NOMO-1 treated with DMSO at 0.1 percent for 48 hours (cell line): ENCODE measurements around the gene RCOR1.
A peak's percentile ranks its signal among the peaks of the same experiment; 100 is the strongest.
"Not testable (repeated sequence)": the region's sequence is repeated elsewhere in the genome, so short reads cannot be mapped to it uniquely, and the experiment has no call there.

Experiments used
- DNase-seq: peaks from one replicate; lab custom pipeline; 2025; ENCODE audit not compliant: unreplicated experiment; lab: John Stamatoyannopoulos, UW

The RCOR1 gene

DNA sequence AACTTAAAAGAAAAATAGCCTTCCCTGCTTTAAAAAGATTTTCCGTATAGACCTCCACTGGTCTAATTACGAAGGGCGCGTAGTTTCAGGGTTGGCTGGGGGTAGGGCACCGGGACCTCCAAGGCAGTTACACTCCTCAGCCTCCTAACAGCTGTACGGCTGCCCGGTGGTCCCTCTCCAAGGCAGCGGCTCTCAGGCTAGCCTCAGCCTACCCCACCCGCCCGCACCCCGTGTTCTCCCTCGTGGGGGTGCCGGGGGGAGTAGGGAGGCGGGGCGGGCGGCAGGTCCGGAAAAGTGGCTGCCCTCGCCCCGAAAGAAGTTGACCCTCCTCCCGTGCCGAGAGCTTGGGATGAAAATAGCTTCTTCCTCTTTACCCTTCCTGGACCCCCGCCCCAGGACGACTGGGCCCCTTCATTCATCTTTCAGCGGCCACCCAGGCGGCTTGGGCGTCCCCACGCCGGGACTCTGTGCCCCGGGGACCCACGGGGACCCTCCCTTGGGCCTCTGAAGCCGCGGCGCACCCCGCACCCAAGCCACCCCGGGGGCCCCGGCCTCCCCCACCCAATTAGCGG lies 991 bp upstream of the RCOR1 start:
- peak; percentile 43 for DNase-seq

DNA sequence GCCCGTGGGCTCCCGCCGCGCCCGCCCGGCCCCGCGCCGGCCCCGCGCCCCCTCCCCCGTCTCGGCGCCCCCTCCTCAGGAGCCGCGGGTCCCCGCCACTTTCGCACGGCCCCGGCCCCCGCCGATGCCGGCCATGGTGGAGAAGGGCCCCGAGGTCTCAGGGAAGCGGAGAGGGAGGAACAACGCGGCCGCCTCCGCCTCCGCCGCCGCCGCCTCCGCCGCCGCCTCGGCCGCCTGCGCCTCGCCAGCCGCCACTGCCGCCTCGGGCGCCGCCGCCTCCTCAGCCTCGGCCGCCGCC lies 263 bp downstream of the RCOR1 start:
- no peak for DNase-seq

DNA sequence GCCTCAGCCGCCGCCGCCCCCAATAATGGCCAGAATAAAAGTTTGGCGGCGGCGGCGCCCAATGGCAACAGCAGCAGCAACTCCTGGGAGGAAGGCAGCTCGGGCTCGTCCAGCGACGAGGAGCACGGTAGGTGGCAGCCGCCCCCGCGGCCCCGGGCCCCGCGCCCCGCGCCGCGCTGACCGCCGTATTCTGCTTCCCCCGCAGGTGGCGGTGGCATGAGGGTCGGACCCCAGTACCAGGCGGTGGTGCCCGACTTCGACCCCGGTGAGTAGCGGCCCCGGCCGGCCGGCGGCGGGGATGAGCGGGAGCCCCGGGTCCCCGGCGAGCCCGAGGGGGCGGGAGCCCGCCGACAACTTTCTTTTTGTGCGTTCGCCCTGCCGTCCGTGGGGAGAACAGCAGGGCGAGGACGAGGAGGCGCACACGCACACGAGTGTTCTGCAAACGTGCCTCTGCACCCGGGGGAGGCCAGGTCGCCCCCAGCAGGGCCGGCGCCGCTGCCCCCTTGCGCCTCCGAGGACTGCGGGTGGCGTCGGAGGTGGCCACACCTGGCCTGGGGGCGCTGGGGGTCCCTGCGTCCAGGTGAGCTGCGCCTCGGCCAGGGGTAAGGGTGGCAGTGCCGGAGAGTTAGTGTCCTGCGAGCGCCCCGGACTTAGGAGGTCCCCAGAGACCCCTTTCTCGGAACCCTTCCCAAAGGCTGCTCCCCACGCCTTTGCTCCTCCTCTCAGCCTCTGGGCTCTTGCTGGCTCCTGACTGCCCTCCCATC lies 794 bp downstream of the RCOR1 start:
- peak; percentile 30 for DNase-seq

DNA sequence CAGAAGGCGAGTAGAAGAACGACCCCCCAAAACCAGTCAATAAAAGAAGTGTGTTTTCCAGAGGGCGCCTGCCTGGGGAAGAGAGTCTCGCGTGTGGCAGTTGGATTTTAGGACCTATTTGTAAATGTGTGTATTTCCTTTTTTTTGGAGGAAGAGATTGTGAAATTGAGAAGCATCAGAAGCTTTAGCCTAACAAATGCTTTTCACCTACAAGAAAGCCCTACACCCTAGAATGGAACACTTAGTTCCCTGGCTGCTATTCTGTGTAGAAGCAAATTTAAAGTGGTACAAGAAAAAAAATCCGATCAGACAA lies 1.3 kb downstream of the RCOR1 start:
- DNase-seq, result peak; percentile 34

DNA sequence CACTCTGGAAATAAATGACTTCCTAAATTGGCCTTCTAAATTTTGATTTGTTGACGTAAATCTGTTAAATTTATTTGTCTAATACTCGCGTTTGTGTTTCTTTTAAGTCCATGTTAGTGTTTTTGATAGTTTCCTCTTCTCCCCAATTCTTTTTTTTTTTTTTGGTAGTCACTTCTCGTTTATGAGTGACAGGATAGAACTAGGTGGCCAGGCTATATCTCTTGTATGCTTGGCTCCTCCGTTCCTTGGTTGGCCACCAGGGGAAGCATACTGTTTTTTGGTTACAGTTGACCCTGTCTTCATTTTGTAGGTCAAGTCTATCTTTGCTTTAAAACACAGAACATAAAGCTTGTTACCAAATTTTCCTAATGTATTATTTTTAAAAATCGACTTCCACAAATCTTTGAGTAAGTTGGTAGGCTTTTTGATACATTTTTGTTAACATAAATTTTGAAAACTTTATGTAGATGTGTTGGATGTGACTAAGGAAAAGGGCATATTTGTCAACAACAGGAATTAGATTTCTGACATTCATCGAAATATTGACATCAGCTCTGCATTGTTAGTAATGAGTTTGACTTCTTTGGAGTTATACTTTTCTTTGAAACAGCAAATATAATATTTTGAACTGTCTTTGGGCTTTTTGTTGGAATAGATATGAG lies 2.2 kb downstream of the RCOR1 start:
- peak; percentile 96 for DNase-seq

DNA sequence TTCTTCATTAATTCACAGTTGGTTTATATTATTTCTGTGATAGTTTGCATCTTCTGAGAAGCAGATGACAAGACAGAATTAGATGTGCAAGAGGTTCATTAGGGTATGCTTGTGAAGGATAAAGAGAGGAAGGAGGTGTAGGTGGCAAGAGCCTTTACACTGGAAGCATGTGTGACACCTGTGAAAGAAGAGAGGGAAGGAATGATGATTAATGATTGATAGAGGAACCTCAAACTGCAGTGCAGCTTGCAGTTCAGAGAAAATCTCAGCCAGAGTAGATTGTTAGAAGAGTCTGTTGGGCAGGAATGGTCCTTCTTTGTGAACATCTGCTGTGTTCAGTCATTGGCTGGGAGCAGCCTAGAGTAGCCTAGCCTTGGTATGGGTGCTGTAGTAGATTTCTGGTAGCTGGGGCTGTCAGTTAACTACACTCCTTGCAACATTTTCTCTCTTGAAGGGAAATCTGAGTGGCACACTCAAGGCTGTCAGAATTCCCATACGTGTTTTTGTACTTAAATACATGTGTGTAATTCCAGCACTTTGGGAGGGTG lies 9.0 kb downstream of the RCOR1 start:
- no peak for DNase-seq

DNA sequence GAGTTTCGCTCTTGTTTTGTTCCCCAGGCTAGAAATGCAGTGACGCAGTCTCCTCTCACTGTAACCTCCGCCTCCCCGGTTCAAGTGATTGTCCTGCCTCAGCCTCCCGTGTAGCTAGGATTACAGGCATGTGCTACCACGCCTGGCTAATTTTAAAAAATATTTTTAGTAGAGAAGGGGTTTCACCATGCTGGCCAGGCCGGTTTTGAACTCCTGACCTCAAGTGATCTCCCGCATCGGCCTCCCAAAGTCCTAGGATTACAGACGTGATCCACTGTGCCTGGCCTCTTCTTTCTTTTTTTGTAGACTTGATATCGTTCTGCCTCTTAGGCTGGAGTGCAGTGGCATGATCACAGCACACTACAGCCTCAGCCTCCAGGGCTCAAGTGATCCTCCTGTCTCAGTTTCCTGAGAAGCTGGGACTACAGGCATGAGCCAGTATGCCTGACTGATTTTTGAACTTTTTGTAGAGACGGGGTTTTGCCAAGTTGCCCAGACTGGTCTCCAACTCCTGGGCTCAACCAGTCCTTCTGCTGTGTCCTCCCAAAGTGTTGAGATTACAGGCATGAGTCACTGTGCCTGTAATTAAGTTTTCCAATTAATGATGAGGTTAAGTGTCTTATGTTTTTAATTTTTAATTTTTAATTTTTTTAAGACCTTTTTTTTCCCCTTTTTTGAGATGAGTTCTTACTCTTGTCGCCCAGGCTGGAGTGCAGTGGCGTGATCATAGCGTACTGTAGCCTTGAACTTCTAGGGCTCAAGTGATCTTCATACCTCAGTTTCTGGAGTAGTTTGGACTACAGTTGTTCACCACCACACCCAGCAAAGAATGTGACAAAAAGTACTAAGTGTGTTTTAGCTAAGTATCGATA lies 10.2 kb downstream of the RCOR1 start:
- no peak for DNase-seq

DNA sequence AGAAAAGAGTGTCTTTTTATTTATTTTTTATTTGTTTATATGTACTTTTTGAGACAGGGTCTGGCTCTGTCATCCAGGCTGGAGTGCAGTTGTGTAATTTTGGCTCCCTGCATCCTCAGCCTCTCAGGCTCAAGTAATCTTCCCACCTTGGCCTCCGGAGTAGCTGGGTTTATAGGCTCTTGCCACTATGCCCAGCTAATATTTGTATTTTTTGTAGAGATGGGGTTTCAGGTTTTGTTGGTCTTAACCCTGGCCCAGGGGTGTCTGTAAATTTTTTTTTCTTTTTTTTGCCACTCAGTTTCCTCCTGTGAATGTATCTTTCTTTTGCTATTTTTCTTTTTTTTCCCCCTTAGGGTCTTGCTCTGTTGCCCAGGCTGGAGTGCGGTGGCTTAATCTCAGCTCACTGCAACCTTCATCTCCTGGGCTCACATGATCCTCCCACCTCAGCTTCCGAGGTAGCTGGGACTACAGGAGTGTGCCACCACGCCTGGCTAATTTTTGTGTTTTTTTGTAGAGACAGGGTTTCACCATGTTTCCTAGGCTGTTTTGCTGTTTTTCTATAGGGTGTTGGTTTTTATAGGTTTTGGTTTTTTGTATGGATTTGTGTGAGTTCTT lies 11.0 kb downstream of the RCOR1 start:
- DNase-seq, result no peak

DNA sequence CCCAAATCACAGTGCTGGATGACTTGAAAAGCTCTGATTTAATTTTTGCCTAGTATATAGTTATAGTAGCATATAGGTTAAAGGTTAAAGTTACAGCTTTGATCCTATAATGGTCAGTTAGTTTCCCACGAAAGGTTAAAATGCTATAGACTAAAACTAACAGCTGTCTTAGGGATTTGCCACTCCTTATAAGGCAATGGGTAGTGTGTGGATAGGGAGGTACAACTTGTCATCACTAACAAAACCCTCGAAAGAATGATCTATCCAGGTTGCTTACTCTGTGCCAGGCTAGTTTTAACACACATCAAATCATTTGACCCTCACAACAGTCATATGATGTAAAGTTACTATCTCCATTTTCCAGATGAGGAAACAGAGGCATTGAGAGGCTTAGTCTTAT lies 11.7 kb downstream of the RCOR1 start:
- no peak for DNase-seq

DNA sequence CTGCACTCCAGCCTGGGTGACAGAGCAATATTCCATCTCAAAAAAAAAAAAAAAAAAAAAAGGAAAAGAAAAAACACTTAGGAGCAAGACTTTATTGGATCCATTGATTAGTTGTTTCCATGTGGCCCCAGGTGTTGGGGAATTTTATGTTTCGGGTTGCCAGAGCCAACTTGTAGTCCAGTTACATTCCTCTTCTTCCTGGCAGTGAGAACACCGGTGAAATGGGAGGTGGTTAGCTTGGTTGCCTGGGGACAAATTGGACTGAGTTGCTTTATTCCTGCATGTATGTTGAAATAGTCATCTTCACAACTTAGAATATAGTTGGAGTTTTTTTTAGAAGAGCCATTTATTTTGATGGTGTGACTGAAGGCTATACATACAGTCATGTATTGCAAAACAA lies 12.6 kb downstream of the RCOR1 start:
- DNase-seq, result peak; percentile 33

DNA sequence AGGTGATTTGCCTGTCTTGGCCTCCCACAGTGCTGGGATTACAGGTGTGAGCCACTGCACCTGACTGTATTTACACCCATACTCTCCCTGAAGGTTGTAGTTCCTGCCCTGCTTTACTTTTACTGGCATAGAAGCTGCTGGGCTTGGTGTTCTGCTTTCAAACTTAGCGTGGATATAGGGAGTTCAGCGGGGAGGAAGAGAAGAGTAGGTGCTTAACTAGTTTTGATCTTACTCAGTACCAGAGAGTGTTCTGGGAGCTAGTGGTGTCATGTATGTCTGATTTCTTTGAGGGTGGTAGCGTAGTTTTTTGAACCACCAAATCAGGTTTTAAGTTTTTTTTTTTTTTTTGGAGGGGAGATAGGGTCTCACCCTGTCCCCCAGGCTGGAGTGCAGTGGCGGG lies 13.8 kb downstream of the RCOR1 start:
- DNase-seq, result no peak

DNA sequence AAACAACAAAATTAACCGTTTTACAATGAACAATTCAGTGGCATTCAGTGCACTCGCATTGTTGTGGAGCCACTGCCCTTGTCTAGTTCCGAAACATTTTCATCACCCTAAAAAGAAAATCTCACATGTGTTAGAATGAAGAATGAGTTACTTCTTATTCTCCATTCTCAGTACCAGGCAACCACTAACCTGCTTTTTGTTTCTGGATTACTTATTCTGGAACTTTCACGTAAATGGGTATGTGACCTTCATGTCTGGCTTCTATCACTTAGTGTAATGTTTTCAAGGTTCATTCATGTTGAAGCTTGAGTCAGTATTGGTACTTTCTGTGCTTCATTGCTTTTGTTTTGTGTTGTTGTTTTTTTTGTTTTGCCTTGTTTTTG lies 15.6 kb downstream of the RCOR1 start:
- DNase-seq, result no peak

DNA sequence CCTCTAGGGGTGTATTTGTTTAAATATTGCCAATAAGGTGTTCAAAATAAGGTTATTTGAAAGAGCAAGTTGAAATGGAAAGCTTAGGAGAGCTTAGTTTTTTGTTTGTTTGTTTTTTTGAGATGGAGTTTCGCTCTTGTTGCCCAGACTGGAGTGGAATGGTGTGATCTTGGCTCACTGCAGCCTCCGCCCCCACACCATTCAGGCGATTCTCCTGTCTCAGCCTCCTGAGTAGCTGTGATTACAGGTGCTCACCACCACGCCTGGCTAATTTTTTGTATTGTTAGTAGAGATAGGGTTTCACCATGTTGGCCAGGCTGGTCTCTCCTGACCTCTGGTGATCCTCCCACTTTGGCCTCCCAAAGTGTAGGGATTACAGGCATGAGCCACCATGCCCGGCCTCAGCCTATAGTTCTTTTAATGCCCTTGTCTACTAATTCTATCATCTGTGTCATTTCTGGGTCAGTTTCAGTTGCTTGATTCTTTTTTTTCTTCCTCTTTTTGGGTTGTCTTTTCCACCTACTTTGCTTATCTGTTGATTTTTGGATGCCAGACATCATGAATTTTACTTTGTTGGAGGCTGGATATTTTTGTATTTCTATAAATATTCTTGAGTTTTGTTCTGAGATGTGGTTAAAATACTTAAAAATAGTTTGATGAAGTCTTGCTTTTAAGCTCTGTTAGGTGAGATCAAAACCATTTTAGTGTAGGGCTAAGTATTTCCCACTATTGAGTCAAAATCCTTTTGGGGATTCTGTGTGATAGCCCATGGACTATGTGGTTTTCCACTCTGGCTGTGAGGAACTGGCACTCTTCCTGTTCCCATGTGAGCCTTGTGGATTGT lies 18.7 kb downstream of the RCOR1 start:
- peak; percentile 17 for DNase-seq

DNA sequence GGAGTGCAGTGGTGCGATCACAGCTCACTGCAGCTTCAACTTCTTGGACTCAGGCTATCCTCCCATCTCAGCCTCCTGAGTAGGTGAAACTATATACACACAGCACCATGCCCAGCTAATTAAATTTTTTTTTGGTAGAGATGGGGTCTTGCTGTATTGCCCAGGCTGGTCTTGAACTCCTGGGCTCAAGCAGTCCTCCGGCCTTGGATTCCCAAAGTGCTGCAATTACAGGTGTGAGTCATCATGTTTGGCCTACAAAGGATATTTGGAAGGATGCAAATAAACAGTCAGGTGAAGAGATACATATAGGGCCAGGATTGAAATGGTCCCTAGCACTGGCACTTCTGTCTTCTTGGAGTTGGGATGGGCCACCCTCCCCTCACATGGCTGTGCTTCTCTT lies 23.9 kb downstream of the RCOR1 start:
- DNase-seq, result no peak

DNA sequence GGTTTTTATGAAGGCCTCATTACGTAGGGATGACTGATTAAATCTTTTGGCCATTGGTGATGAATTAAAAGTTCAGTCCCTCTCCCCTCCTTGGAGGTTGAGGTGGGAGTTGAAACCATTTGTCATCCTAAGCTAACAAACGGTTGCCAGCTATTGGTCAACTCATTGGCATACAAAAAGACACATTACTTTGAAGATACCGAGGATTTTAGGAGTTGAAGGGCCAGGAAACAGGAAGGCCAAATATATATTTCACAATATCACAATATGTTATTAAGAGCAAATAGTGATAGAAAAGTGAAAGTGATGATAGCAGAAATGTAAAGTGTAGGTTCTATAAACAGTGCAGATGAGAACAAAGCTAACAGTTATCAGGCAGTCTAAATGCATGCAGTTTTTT lies 24.4 kb downstream of the RCOR1 start:
- DNase-seq, result no peak

DNA sequence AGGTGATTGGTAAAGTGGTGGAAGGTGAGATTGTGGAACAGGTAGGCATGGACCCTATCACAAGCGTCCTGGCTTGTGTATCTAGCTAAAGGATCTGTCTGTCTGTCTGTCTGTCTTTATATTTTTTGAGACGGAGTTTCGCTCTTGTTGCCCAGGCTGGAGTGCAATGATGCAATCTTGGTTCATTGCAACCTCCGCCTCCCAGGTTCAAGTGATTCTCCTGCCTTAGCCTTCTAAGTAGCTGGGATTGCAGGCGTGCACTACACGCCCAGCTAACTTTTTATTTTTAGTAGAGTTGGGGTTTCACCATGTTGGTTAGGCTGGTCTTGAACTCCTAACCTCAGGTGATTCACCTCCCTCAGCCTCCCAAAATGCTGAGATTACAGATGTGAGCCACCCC lies 26.6 kb downstream of the RCOR1 start:
- DNase-seq, result not testable (repeated sequence)

DNA sequence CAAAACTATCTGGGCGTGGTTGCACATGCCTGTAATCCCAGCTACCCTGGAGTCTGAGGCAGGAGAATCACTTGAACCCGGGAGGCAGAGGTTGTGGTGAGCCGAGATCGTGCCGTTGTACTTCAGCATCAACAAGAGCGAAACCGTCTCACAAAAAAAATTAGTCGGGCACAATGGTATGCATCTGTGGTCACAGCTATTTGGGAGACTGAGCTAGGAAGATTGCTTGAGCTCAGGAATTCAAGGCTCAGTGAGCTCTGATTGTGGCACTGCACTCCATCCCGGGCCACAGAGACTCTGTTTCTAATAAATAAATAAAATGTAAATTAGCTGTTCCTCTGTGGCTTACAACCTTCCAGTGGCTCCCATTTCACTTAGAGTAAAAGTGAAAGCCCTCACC lies 28.0 kb downstream of the RCOR1 start:
- DNase-seq, result no peak

DNA sequence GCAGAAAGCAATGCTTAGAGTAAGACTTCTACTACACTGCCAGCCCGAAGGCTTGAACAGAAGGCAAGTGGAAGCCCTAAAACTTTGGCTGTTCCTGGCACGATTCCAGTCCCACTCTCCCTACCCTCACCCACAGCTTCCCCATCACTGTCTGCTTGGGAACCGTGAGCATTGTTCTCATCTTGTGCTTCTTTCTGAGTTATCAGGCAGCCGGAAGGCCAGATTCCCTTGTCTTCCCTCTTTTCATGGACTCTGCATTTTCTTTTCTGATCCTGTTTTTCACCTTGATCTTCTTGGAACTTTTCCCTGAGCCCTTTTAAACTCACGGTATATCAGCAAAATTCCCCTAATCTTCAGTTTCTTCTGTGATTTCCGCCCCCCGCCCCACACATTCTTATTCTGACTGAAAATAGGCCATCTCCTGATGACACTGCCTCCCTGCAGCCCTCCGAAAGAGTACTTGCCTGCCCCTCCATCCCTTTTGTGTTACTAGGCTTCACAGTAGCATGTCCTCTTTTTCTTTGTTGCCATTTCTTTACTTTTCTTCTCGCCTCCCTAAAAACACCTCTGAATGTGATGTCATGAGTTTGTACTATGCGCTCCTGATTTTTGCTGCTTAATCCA lies 29.9 kb downstream of the RCOR1 start:
- DNase-seq, result no peak

DNA sequence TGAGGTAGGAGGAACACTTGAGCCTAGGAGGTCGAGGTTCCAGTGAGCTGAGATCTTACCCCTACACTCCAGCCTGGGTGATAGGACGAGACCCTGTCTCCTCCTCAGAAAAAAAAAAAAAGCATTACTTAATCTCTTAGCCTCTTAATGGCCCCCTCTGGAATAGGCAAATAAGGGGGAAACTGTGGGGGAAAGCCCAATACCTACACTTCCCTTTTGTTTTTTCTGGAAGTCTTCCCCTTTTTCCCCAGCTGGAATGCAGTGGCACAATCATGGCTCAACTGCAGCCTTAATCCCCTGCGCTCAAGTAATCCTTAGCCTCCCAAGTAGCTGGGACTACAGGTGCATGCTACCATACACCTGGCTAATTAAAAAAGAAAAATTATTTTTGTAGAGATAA lies 32.2 kb downstream of the RCOR1 start:
- no peak for DNase-seq
